Liver (tissue), 9 donors: Measurements from ENCODE around the gene NTM. TPM values are rescaled to one million over a fixed set of nuclear protein-coding genes. Genes with fewer than 3 reads are reported as not detected.

ENCODE experiments used
- DNase-seq: peaks from one replicate; pipeline ENCODE4 v3.0.0-alpha.2; 2017; ENCODE audit warnings: low spot score
- H3K27ac ChIP-seq, 2 donors: one replicate each; pipeline ENCODE4 v1.7.0; 2013; ENCODE audit warnings: inconsistent platforms in 2 of 2, low read length in 2 of 2, control low read depth in 1 of 2, low read depth in 1 of 2, mild to moderate bottlenecking in 1 of 2
- H3K27me3 ChIP-seq, 4 donors: one replicate each; pipeline versions ENCODE4 v1.6.1 to v1.7.0; 2013; ENCODE audit warnings: low read length in 3 of 4, inconsistent platforms in 1 of 4, mild to moderate bottlenecking in 1 of 4, moderate library complexity in 1 of 4; ENCODE audit not compliant: control insufficient read depth in 4 of 4, insufficient read depth in 4 of 4
- H3K36me3 ChIP-seq, 4 donors: one replicate each; pipeline versions ENCODE4 v1.6.1 to v1.7.0; 2013; ENCODE audit warnings: low read length in 3 of 4, mild to moderate bottlenecking in 3 of 4, low read depth in 1 of 4, moderate library complexity in 1 of 4; ENCODE audit not compliant: control insufficient read depth in 4 of 4, insufficient read depth in 3 of 4
- H3K4me1 ChIP-seq, 4 donors: one replicate each; pipeline versions ENCODE4 v1.6.1 to v1.7.0; 2013; ENCODE audit warnings: low read length in 3 of 4, mild to moderate bottlenecking in 3 of 4, moderate library complexity in 1 of 4; ENCODE audit not compliant: control insufficient read depth in 4 of 4, insufficient read depth in 4 of 4
- H3K4me3 ChIP-seq, 3 donors: one replicate each; pipeline versions ENCODE4 v1.6.1 to v1.7.0; 2013; ENCODE audit warnings: low read length in 3 of 3, control low read depth in 1 of 3, low read depth in 1 of 3, mild to moderate bottlenecking in 1 of 3
- H3K9ac ChIP-seq, 2 donors: one replicate each; pipeline ENCODE4 v1.7.0; 2013; ENCODE audit warnings: low read length in 2 of 2, mild to moderate bottlenecking in 2 of 2, moderate library complexity in 2 of 2, control low read depth in 1 of 2, low read depth in 1 of 2
- H3K9me3 ChIP-seq, 4 donors: one replicate each; pipeline versions ENCODE4 v1.6.1 to v1.7.0; 2013; ENCODE audit warnings: low read length in 3 of 4; ENCODE audit not compliant: control insufficient read depth in 4 of 4
- ATF3 ChIP-seq: IDR thresholded peaks from 2 replicates; pipeline ENCODE4 v1.6.1; 2016; ENCODE audit warnings: antibody characterized with exemption
- EGR1 ChIP-seq, 2 donors: IDR thresholded peaks; 2 replicates each; pipeline ENCODE4 v1.6.1; 2016 to 2018; ENCODE audit warnings: antibody characterized with exemption in 2 of 2, low read depth in 2 of 2
- FOXA1 ChIP-seq: IDR thresholded peaks from 2 replicates; pipeline ENCODE4 v1.6.1; 2016; ENCODE audit warnings: antibody characterized with exemption
- FOXA2 ChIP-seq: IDR thresholded peaks from 2 replicates; pipeline ENCODE4 v1.6.1; 2016; ENCODE audit warnings: antibody characterized with exemption
- GABPA ChIP-seq, 2 donors: IDR thresholded peaks in 1 of 2; conservative IDR thresholded peaks in 1 of 2; 2 replicates each; pipeline ENCODE4 v1.6.1; 2016; ENCODE audit warnings: antibody characterized with exemption in 2 of 2, mild to moderate bottlenecking in 1 of 2, moderate library complexity in 1 of 2
- HNF4A ChIP-seq, 2 donors: conservative IDR thresholded peaks; 2 replicates each; pipeline ENCODE4 v1.6.1; 2016; ENCODE audit warnings: antibody characterized with exemption in 2 of 2, mild to moderate bottlenecking in 2 of 2
- HNF4G ChIP-seq: IDR thresholded peaks from 2 replicates; pipeline ENCODE4 v1.6.1; 2016; ENCODE audit warnings: antibody characterized with exemption
- JUND ChIP-seq, 2 donors: IDR thresholded peaks; 2 replicates each; pipeline ENCODE4 v1.6.1; 2016; ENCODE audit warnings: antibody characterized with exemption in 2 of 2
- NR2F2 ChIP-seq: IDR thresholded peaks from 2 replicates; pipeline ENCODE4 v1.6.1; 2016; ENCODE audit warnings: antibody characterized with exemption
- RAD21 ChIP-seq, 2 donors: IDR thresholded peaks; 2 replicates each; pipeline ENCODE4 v1.6.1; 2016; ENCODE audit warnings: antibody characterized with exemption in 2 of 2, mild to moderate bottlenecking in 2 of 2
- RXRA ChIP-seq, 2 donors: IDR thresholded peaks; 2 replicates each; pipeline ENCODE4 v1.6.1; 2017 to 2018; ENCODE audit warnings: antibody characterized with exemption in 2 of 2, mild to moderate bottlenecking in 1 of 2
- SP1 ChIP-seq: IDR thresholded peaks from 2 replicates; pipeline ENCODE4 v1.6.1; 2018; ENCODE audit warnings: antibody characterized with exemption, mild to moderate bottlenecking
- TAF1 ChIP-seq: conservative IDR thresholded peaks from 2 replicates; pipeline ENCODE4 v1.6.1; 2016; ENCODE audit warnings: antibody characterized with exemption, mild to moderate bottlenecking
- WGBS: extraction: QIAGEN DNeasy Blood & Tissue Kit; methylation state at CpG from one replicate; pipeline ENCODE4 v1.1.7; 2013; 5-methylcytosine and 5-hydroxymethylcytosine counted together
- polyA plus RNA-seq, 2 donors: library from polyadenylated mRNA; stranded (reverse) in 1 of 2; unstranded in 1 of 2; fragments of 200-250 nt in 1 of 2; fragments of >200 nt in 1 of 2; fragmentation: Nextera tagmentation in 1 of 2; extraction: Ambion mirVana in 1 of 2; gene quantifications; one replicate each; pipeline versions ENCODE4 v1.2.1 to v1.2.3, GENCODE V29; 2013 to 2015
- total RNA-seq, 2 donors: library from RNA; depleted of rRNA; stranded (reverse); fragments of >200 nt; gene quantifications; one replicate each; pipeline ENCODE4 v1.2.3, GENCODE V29; 2014
- TF ChIP-seq, protein P1 (sequence below): IDR thresholded peaks from 2 replicates; pipeline ENCODE4 v1.6.1; 2016; ENCODE audit warnings: antibody characterized with exemption
- TF ChIP-seq, protein P2 (sequence below): IDR thresholded peaks from 2 replicates; pipeline ENCODE4 v1.6.1; 2016; ENCODE audit warnings: antibody characterized with exemption
- TF ChIP-seq, protein P3 (sequence below): IDR thresholded peaks from 2 replicates; pipeline ENCODE4 v1.6.1; 2016; ENCODE audit warnings: antibody characterized with exemption, mild to moderate bottlenecking
- TF ChIP-seq, protein P4 (sequence below): fragments of 150-350 bp; IDR thresholded peaks from 2 replicates; pipeline ENCODE4 v1.5.1; 2017; ENCODE audit warnings: improper control_type of control experiment, low read depth, low read length; ENCODE audit not compliant: missing input control
- donor health status: healthy.
- donor health status: healthy.
- donor health status: healthy.
- donor health status: healthy.
- donor health status: healthy.

Gene NTM
- total and polyA plus RNA-seq, 4 donors: 0.08 to 1.1 (median 0.08) TPM; not detected in 1

DNA sequence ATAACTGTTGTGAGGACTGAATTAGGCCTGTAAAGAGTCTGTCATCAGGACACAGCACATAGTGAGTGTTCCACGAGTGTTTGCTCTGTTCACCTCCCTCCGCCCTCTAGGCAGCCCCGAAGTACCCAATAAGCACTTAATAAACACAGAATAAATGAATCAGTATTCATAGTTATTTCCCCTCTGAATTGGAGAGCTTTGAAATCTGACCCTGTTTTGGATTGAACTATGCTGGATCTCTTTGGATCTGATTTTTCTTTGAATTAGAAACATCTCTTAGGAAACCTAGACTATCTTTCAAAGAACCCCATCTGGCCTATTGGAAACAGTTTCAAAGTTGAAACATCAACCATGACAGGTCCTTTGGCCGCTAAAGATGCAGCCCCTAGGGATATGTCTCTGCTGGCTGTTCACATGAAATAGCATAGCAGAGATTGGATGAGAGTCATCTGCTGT is 615.5 kb downstream of the NTM start:
- H3K27me3 ChIP-seq: peaks cover 0 to 6% (median 0%) of the 10 kb centered on the region in 4 donors
- DNase-seq: no peak
- no peak overlapping the region for H3K9ac ChIP-seq
- H3K36me3 ChIP-seq: no peaks in the 10 kb centered on the region
- no peak overlapping the region for H3K4me3 ChIP-seq
- TF ChIP-seq RXRA (IDR thresholded peaks at IDR 0.05): no peak
- TF ChIP-seq, protein P1, sequence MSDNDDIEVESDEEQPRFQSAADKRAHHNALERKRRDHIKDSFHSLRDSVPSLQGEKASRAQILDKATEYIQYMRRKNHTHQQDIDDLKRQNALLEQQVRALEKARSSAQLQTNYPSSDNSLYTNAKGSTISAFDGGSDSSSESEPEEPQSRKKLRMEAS: no peak
- TF ChIP-seq TAF1: no peak
- TF ChIP-seq, protein P2, sequence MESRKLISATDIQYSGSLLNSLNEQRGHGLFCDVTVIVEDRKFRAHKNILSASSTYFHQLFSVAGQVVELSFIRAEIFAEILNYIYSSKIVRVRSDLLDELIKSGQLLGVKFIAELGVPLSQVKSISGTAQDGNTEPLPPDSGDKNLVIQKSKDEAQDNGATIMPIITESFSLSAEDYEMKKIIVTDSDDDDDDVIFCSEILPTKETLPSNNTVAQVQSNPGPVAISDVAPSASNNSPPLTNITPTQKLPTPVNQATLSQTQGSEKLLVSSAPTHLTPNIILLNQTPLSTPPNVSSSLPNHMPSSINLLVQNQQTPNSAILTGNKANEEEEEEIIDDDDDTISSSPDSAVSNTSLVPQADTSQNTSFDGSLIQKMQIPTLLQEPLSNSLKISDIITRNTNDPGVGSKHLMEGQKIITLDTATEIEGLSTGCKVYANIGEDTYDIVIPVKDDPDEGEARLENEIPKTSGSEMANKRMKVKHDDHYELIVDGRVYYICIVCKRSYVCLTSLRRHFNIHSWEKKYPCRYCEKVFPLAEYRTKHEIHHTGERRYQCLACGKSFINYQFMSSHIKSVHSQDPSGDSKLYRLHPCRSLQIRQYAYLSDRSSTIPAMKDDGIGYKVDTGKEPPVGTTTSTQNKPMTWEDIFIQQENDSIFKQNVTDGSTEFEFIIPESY: no peak
- no peak for TF ChIP-seq JUND (IDR thresholded peaks at IDR 0.05)
- TF ChIP-seq ATF3: no peak
- no peak for TF ChIP-seq RAD21 (IDR thresholded peaks at IDR 0.05)
- TF ChIP-seq, protein P3, sequence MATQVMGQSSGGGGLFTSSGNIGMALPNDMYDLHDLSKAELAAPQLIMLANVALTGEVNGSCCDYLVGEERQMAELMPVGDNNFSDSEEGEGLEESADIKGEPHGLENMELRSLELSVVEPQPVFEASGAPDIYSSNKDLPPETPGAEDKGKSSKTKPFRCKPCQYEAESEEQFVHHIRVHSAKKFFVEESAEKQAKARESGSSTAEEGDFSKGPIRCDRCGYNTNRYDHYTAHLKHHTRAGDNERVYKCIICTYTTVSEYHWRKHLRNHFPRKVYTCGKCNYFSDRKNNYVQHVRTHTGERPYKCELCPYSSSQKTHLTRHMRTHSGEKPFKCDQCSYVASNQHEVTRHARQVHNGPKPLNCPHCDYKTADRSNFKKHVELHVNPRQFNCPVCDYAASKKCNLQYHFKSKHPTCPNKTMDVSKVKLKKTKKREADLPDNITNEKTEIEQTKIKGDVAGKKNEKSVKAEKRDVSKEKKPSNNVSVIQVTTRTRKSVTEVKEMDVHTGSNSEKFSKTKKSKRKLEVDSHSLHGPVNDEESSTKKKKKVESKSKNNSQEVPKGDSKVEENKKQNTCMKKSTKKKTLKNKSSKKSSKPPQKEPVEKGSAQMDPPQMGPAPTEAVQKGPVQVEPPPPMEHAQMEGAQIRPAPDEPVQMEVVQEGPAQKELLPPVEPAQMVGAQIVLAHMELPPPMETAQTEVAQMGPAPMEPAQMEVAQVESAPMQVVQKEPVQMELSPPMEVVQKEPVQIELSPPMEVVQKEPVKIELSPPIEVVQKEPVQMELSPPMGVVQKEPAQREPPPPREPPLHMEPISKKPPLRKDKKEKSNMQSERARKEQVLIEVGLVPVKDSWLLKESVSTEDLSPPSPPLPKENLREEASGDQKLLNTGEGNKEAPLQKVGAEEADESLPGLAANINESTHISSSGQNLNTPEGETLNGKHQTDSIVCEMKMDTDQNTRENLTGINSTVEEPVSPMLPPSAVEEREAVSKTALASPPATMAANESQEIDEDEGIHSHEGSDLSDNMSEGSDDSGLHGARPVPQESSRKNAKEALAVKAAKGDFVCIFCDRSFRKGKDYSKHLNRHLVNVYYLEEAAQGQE: no peak
- no peak for TF ChIP-seq GABPA (IDR thresholded peaks at IDR 0.05 in 1 of 2, conservative IDR thresholded peaks at IDR 0.05 in 1 of 2)
- no peak for TF ChIP-seq FOXA1
- no peak for TF ChIP-seq NR2F2
- TF ChIP-seq HNF4A (conservative IDR thresholded peaks at IDR 0.05): no peak
- no peak for TF ChIP-seq EGR1 (IDR thresholded peaks at IDR 0.05; ENCODE audit: low read depth in 2 of 2)
- no peak for TF ChIP-seq FOXA2
- TF ChIP-seq, protein P4, sequence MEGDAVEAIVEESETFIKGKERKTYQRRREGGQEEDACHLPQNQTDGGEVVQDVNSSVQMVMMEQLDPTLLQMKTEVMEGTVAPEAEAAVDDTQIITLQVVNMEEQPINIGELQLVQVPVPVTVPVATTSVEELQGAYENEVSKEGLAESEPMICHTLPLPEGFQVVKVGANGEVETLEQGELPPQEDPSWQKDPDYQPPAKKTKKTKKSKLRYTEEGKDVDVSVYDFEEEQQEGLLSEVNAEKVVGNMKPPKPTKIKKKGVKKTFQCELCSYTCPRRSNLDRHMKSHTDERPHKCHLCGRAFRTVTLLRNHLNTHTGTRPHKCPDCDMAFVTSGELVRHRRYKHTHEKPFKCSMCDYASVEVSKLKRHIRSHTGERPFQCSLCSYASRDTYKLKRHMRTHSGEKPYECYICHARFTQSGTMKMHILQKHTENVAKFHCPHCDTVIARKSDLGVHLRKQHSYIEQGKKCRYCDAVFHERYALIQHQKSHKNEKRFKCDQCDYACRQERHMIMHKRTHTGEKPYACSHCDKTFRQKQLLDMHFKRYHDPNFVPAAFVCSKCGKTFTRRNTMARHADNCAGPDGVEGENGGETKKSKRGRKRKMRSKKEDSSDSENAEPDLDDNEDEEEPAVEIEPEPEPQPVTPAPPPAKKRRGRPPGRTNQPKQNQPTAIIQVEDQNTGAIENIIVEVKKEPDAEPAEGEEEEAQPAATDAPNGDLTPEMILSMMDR: no peak
- no peak for TF ChIP-seq SP1
- no peak for TF ChIP-seq HNF4G
- H3K4me1 ChIP-seq: no peaks in the 10 kb centered on the region
- 63% methylated on average over 4 of the region's 4 CpGs for WGBS
- H3K9me3 ChIP-seq: peaks cover 0 to 6% (median under 1%) of the 10 kb centered on the region in 4 donors
- H3K27ac ChIP-seq: no peak overlapping the region
